ENCODE data around the gene EVC2.

Gene EVC2

DNA sequence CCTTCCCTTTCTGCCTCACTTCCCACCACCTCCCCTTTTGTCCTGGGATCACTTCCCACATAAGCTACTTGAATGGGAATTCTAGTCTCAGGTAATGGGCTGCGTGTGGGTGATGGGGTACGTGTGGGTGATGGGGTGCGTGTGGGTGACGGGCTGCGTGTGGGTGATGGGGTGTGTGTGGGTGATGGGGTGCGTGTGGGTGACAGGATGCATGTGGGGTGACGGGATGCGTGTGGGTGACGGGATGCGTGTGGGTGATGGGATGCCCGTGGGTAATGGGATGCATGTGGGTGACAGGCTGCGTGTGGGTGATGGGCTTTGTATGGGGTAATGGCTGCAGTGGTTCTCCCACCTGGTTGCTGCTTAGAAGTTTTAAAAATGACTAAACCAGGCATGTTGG, 43.6 kb downstream of the EVC2 start:
- DNase-seq = no peak

DNA sequence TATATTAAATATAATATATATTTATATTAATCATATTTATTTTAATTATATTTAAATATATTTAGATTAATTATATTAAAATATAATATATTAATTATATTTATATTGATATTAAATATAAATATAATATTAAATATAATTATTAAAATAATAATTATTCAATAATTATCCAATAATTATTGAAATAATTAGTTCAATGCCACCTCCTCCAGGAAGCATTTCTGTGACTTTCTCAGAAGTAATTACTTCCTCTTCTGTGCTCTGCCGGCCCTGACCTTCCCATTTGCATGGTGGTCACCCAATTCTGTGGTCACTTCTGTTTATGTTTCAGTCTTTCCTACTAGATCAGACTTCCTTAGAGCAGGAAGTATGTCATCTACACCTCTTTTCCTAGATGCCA, 45.8 kb downstream of the EVC2 start:
- no peak for DNase-seq

DNA sequence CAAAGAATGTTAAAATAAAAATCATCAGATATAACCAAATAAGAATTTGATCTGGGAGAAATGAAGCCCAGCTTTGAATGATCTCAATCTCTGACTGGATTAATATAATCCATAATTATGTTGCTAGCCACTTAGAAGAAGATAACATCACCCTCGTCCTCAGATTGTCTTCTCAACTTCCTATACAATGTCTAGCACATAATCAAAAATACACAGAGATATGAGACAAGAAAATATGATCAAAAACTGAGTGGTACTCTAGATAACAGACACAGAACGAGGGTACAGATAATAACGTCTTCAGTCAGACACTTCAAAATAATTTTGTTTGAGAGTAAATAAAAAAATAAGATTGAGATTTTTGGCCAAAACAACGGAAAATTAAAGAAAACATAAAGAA, 47.1 kb downstream of the EVC2 start:
- no peak for DNase-seq

DNA sequence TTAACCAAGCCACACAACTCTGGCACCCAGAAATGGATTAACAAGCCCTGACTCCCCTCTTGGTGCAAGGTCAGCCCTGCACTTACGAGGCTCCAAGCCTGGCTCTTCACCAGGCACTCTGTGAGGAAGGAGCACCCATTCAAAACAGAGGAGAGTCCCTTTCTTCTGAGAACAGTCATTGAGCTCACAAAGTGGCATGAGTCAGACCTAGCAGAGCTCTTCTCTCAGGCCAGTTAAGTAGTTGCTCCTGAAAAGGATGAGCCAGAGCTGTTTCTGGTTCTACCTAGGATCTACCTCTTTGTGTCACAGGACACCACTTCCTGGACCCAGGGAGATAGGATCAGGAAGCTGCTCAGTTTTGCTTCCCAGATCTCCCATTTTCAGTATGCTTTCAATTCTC, 48.2 kb downstream of the EVC2 start:
- DNase-seq = no peak

DNA sequence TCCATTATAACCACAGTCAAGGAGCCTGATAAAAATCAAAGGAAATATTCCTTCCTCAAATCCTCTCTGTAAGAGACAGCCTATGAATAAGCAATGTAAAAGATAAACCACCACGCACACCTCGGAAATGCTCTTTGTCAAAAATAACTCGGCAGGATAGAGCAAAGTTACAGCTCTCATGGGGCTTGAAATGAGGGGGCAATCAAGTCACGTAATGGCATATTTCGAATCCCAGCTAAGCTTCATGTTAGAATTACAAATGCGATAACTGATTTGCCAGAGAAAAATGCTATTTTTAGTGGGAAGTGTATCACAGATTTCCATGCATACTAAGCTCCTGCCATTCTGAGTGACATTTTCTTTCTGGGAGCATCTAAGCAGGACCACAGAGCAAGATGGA, 49.4 kb downstream of the EVC2 start:
- no peak for DNase-seq

DNA sequence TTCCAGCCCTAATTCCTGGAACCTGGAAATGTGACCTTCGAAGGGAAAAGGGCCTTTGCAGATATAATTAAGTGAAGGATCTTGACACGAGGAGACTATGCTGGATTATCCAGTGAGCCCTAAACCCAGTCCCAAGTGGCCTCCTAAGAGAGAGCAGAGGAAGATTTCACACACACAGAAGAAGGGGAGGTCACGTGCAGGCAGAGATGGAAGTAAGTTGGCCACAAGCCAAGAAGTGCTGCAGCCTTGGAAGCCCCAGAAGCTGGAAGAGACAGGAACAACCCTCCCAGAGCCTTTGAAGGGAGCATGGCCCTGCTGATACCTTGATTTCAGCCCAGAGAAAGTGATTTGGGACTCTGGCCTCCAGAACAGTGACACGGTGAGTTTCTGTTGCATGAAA, 51.9 kb downstream of the EVC2 start:
- DNase-seq = no peak

DNA sequence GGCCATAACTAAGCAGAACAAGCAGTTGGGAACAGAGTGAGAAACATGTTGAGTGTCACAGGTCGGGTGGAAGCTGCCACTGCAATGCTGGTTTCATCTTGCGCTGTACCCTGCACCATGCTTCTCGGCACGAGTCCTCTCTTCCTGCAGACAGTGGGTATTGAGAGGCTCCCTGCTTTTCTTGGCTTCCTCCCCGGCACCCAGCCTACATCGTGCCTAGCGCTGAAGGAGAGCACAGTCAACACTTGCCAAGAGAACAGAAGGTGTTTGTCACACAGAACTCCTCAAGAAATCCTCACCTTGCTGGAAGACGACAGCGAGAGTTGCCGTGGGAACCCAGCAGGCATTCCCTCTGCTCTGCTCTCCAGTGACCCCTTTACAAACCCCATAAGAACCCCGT, 53.6 kb downstream of the EVC2 start:
- no peak for DNase-seq

DNA sequence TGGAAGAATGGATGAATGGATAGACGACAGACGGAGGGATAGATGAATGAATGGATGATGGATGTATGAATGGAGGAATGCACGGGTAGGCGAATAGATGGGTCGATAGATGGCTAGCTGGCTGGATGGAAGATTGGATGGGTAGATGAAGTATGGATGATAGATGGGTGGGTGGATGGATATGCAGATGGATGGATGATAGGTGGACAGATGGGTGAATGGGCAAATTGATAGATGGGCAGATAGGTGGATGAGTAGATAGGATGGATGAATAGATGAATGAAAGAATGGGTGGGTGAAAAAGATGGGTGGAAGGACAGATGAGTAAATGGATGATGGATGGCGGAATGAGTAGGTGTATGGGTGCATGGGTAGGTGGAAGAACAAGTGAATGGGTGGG, 57.3 kb downstream of the EVC2 start:
- DNase-seq = no peak

DNA sequence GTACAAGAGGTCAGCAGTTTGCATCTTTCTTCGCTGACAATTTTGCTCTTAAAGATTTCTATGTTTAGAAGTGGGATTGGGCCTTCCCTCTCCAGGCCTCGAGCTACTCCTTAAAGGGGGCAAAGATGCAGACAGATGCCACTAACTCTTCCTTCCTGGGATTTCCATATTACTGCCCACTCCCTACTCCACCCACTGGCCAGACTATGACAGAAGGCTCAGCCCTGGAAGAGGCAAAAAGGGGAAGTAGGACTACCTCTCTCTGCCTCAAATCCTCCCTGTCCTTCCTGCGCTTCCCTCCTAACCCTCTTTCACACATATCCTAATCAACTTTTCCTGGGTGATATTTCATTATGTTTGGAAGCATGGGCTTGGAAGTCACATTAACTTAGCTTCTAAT, 58.3 kb downstream of the EVC2 start:
- no peak for DNase-seq

DNA sequence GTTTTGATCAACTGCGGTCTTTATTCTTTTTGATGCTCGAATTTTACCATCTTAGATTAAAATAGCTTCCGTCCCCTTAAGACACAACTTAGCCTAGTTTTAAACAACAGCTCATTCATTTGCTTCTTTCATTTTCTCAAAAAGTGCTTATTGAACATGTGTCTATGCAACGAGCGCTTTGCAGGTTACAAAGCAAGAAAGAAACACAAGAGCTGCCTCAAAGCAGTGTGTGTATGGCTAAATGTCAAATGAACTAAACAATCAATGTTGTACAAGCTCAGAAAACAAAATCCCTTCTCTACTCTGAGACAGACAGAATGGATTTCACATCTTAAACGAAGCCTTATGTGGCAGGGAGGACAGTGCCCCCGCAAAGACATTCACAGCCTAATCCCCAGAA, 61.0 kb downstream of the EVC2 start:
- no peak for DNase-seq

DNA sequence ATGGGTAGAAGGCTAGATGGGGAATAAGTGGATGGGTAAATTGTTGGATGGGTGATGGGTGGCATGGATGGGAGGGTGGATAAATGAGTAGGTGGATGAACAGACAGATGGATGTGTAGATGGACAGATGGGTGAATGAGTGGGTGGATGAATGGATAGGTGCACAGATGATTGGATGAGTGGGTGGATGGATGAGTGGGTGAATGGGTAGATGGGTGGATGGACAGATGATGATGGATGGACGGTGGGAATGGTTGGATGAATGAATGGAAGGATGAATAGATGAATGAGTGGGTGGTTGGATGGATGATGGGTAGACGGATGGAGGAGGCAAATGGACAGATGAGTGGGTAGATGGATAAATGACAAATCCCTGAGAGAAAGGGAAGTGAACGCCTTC, 68.3 kb downstream of the EVC2 start:
- DNase-seq = no peak

DNA sequence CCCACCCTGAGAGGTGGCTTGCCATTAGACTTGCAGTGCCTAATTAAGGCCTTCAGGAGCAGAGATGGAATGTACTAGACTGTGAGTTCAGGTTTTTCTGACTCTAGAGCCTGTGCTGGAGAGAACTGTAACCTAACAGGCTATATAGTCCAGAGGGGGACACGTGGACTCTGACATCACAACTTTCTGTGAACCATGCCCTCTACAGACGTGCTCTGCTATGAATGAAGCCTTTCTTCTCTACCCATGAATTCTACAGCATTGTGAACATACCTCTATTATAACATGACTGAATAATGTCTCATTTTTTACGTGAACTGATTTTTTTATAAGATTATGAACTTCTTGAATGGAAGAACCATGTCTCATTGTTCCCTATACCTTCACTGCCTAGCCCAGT, 68.8 kb downstream of the EVC2 start:
- no peak for DNase-seq

DNA sequence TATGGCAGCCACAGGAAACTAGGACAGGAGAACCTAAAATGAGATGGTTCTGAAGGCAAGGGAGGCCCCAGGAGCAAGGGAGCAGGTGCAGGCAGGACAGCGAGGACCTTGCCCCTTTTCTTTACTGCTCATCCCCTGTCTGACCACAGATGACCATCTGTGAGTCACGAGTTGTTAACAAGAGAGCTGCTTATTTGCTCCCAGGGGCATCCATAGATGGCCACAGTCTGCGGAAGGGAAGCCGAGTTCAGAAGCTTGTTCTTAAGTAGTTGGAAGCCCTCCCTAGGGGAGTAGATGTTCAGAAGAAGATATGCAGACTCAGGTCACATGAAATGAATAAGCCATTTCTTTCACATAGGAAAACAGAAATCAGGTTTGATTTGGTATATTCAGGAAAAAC, 69.4 kb downstream of the EVC2 start:
- no peak for DNase-seq

DNA sequence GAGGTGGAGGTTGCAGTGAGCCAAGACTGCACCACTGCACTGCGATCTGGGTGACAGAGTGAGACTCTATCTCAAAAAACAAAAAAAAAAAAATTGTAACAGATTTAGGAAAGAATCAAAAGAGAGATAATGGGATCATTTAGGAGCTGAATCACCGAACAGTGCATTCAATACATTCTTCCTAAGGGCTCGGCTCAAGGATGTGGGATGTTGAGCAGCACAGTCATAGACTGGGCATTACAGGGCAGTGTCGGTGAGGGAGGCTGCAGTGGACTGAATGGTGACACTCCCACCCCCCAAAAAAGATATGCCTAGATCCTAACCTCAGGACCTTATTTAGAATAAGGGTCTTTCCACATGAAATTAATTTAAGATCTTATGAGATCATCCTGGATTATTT, 70.0 kb downstream of the EVC2 start:
- DNase-seq = no peak

DNA sequence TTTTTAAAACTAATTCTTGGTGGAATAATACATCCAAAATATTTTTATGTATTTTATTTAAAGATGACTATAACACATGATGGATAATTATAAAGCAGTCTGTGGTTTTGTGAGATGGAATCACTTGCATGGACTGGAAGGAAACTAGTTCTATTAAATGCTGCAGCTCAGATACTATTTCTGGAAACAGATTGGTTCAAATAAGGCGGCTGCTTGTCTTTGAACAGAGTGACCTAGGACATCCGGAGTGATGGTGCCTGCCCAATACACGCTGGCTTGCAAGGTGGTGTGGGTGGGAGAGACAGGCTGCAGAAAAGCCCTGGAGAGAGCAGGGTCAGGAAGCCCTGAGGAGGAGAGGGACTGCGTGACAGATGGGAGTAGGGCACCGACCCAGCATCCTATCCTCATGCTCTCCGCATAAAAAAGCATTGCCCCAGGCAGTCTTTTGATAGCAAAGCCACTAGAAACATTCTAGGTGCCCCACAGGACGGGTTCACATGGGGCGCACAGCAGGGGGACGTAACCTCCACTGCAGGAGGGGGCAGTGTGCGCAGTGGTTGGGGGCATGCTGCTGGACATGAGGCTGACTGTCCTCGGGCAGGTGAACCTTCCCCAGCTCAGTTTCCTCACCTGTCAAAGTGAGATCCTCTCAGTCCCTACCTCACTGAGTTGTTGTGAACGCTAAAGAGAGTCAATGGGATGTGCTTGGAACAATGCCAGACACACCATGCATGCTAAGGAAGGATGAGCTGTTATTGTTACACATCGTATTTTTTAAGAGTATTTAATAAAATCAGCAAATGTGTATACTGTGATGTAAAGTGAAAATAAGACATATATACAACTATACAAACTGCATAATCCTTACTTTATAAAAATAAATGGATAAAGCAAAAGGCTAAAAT, 71.3 kb downstream of the EVC2 start:
- no peak for DNase-seq

DNA sequence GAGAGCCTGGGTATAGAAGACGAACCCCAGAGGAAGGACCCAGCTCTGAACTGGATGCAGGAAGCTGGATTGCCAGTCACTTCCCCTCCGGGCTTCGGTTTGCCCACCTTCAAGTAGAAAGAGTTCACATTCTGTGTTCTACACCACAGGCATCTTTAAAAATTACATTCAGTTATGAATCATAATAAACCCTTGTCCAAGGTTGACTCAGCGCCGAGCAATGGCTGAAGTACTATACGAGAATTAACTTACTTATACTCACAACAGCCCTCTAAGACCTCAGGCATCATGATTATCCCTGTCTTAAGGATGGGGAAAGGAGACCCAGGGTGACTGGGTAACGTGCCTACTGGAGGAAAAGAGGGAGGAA, 72.5 kb downstream of the EVC2 start:
- DNase-seq = no peak

DNA sequence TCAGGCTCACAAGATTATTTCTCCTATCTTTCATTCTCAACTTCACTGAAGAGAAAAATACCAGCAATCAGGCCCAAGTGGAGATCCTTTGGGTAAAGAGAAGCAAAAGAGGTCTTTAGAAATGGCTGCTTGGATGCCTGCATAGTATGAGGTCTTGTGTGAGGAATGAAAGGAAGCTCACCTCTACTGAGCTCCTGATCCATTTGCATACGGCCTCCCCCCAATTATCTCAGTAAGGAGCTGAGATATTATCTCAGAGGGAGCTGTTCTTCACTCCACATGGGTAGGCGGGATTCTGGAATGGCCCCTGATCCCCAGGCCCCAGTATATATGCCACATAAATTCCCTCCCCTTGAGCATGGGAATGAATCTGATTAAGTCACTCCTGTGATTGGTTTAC, 75.8 kb downstream of the EVC2 start:
- DNase-seq = no peak

DNA sequence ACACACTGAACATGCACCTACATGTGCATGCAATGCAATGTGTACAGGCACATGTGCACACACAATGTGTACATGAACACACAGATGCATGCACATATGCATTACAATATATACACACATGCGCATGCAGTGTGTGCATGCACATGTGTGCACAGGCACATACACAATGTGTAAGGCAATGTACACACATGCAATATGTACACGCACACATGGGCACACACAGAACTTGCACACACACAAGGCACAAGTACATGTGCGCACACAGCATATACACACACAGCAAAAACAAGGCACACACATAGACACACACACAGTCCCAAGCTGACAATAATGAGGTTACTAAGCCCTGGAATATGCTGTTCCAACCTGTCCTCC, 76.3 kb downstream of the EVC2 start:
- no peak for DNase-seq

DNA sequence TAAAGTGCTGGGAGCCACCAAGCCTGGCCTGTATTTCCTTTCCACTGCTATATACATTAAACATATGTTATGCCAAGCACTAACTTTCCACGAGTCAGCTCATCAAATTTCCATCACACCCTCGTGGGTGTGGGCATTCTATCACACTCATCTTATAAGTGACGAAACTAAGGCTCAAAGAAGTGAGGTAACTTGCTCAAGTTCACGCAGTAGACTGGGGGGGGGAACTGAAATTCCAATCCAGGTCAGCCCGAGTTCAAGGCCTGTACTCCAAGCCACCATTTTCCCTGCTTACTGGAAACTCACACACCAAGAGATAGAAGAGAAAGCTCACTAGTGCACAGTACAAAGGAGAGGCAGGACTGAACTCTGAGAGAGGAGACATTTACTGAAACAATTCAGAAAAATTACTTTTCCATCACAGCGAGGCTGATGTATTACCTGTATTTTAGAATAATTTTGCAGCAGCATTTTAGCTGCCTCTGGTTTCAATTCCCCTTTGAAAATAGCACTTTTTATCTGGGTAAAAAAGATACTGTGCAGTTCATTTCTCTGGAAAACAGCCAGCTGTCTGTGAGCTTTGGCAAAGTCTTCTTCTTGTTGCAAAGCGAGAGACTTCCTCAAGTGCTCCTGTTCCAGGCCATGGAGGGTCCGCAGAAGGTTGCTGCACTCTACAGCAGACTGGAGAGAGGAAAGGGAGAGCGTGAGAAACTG, 76.8 kb downstream of the EVC2 start:
- DNase-seq = no peak

DNA sequence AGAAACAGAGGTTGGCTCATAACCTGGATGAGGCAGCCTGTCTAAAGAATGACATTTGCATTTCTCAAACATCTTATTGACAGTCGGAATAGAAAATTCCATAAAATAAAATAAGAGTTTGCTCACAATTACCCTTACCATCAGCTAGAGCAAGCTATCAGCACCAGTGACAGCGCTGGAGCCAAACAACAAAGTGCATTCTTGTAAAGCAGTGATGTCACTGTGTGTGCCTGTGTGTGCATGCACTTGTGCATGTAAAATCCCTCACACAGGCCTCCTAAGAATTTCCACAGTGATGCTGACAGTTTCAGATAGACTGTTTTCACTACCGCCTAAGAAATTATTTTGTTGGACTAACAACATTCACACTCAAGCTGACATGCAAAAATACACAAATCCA, 77.6 kb downstream of the EVC2 start:
- DNase-seq = no peak

DNA sequence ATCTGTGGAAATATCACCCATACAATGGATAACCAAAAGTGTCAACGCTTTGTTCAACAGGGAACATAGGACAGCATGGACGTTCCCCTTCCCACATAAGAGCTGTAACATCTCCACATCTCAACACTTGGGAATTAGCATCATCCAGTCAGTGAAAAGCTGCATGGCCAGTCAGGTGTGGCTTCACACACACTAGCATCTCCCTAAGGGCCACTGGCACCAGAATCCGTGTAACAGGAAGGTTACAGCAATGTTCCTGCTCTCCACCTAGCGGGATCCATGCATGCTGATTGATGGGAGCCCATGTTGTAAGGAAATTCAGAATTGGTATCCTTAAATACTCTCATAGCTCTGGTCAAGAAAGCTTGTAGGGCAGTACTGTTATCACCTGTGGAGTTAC, 78.8 kb downstream of the EVC2 start:
- no peak for DNase-seq

DNA sequence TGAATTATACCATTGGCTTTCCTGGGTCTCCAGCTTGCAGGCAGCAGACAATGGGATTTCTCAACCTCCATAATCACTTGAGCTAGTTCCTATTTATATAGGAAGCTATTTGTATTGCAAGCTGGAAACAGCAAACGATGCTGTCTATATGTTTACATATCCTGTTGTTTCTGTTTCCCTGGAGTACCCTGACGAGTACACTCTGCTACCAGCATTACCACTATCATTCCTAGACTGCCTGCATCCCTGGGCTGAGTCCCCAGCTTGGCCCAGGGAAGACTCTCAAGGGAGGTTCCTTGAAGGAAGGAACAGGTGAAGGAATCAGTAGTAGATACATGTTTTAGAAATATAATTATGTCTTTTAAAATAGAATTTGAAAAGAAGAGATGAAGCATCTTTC, 81.4 kb downstream of the EVC2 start:
- DNase-seq = no peak

DNA sequence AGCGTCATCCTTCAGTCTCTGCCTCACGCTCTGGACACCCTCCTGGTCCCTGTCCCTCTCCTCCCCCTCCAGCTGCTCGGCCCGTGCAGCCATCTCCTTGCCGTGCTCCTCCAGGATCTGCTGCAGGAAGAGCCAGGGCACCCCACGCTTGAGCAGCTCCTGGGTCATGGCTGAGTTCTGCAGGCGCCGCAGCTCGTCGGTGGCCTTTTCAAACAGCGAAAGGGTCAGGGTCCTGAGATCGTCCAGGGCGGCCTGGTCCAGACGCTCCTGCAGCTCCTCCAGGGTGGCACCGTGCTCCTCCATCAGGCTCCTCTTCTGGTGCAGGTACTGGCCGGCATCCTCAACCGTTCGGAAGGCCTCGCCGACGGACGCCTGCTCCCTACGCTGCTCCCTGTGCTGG, 85.8 kb downstream of the EVC2 start:
- DNase-seq = no peak

DNA sequence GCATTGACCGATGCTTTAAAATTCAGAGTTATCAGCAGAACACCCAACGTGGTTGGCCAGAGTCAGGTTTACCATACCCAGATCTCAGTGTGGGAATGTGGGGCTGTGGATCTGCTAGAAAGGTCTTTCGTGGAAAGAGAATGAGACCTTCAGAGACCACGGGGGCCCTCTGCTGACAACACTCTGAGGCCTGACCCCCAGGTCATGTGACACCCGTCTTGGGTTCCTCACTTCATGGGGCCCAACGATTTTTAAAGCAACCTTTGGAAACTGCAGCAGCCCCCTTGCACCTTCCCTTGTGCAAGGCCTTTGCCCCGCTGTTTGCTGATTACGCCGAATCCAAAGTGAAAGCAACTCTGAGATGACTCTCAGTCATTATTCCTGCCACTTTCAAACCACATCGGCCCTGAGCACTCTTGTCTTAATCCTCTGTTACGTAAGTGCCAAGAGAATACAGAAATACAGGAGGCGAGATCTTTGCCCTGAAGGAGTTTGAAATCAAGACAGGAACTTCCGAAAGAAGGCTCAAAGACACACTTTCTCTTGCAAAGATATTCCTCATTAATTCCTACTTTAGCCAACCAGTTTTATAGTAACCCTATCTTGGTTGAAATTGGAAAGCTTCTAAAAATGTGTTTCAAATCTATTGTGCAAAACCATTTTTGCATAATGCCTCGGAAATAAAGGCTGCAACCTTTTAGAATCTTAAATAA, 88.3 kb downstream of the EVC2 start:
- DNase-seq = no peak

All from GF-D8 (cell line).